HG02759 (cell line): Measurements from ENCODE around the gene SCYGR1.
"Not testable (repeated sequence)": the region's sequence is repeated elsewhere in the genome, so short reads cannot be mapped to it uniquely, and the experiment has no call there.

Source experiments
- ATAC-seq: cut with Tn5 transposase; IDR thresholded peaks from one replicate; pipeline ENCODE4 v1.9.1; 2021; ENCODE audit warnings: mild to moderate bottlenecking, moderate library complexity; ENCODE audit not compliant: unreplicated experiment

The SCYGR1 gene

GRCh38 chr2:227404585-227405271 is 17.0 kb upstream of the SCYGR1 start:
- no peak for ATAC-seq

GRCh38 chr2:227402959-227403358 is 15.2 kb upstream of the SCYGR1 start:
- no peak for ATAC-seq

GRCh38 chr2:227402321-227402720 is 14.6 kb upstream of the SCYGR1 start:
- no peak for ATAC-seq

GRCh38 chr2:227401550-227401949 is 13.8 kb upstream of the SCYGR1 start:
- no peak for ATAC-seq

GRCh38 chr2:227398684-227399670 is 11.2 kb upstream of the SCYGR1 start:
- ATAC-seq: no peak

GRCh38 chr2:227397562-227397961 is 9.8 kb upstream of the SCYGR1 start:
- no peak for ATAC-seq

- no peak for ATAC-seq
Measured at GRCh38 chr2:227395556-227395955, 7.8 kb upstream of the SCYGR1 start.

GRCh38 chr2:227394401-227394800 is 6.7 kb upstream of the SCYGR1 start:
- ATAC-seq: no peak

GRCh38 chr2:227390468-227391256 is 2.9 kb upstream of the SCYGR1 start:
- ATAC-seq: no peak

GRCh38 chr2:227389661-227390060 is 1.9 kb upstream of the SCYGR1 start:
- ATAC-seq: no peak

GRCh38 chr2:227389231-227389630 is 1.5 kb upstream of the SCYGR1 start:
- ATAC-seq: no peak

GRCh38 chr2:227388537-227389011 is 825 bp upstream of the SCYGR1 start:
- ATAC-seq: no peak

GRCh38 chr2:227386630-227387029 is 1.1 kb downstream of the SCYGR1 start:
- ATAC-seq: no peak

- no peak for ATAC-seq
Measured at GRCh38 chr2:227383686-227384085, 4.1 kb downstream of the SCYGR1 start.

- ATAC-seq: not testable (repeated sequence)
Measured at GRCh38 chr2:227382241-227382835, 5.4 kb downstream of the SCYGR1 start.

GRCh38 chr2:227379095-227379494 is 8.7 kb downstream of the SCYGR1 start, which contains the start of gene TM4SF20:
TSS of gene TM4SF20 (minus strand) at chr2:227379306. CDS start at chr2:227379268, 38 bp downstream.
- ATAC-seq: no peak

- no peak for ATAC-seq
Measured at GRCh38 chr2:227378371-227378782, 9.4 kb downstream of the SCYGR1 start.

- no peak for ATAC-seq
Measured at GRCh38 chr2:227377467-227378351, 10.0 kb downstream of the SCYGR1 start.

GRCh38 chr2:227376656-227377396 is 10.9 kb downstream of the SCYGR1 start:
- no peak for ATAC-seq
